Pancreas (tissue), 10 donors: ENCODE data around the gene NKIRAS1. TPM values are rescaled to one million over a fixed set of nuclear protein-coding genes. Genes with fewer than 3 reads are reported as not detected.

ENCODE experiments used
- ATAC-seq, 4 donors: fragments of 200-7000 bp; cut with Tn5 transposase; one replicate each; pipeline versions ENCODE4 v1.8.0 to v1.9.1; 2020; ENCODE audit warnings: mild to moderate bottlenecking in 4 of 4, moderate library complexity in 4 of 4
- DNase-seq, 6 donors: peaks; one replicate each; pipeline ENCODE4 v3.0.0-alpha.2; 2020
- FAIRE-seq: peaks from 2 replicates; lab custom pipeline; 2012; peaks lifted over from hg19 to GRCh38; lab: Jason Lieb, UNC
- H3K27ac ChIP-seq, 4 donors: fragments of 200-600 bp; sonication (generic); 1 replicate in 3 of 4; 2 replicates in 1 of 4; pipeline versions ENCODE4 v1.5.0 to v1.8.0; 2020
- H3K27me3 ChIP-seq, 4 donors: fragments of 200-600 bp; one replicate each; pipeline ENCODE4 v1.8.0; 2021
- H3K36me3 ChIP-seq, 3 donors: fragments of 200-600 bp; sonication (generic) in 1 of 3; one replicate each; pipeline versions ENCODE4 v1.5.0 to v1.8.0; 2020 to 2021
- H3K4me1 ChIP-seq, 3 donors: fragments of 200-600 bp; one replicate each; pipeline ENCODE4 v1.8.0; 2021
- H3K4me3 ChIP-seq, 4 donors: fragments of 200-600 bp; sonication (generic) in 2 of 4; one replicate each; pipeline versions ENCODE4 v1.5.0 to v1.8.0; 2020 to 2021
- H3K9me3 ChIP-seq, 4 donors: fragments of 200-600 bp; one replicate each; pipeline ENCODE4 v1.8.0; 2021
- CTCF ChIP-seq, 4 donors: fragments of 200-600 bp; sonication (generic) in 3 of 4; IDR thresholded peaks; one replicate each; pipeline versions ENCODE4 v1.5.0 to v1.8.0; 2021; ENCODE audit warnings: antibody characterized with exemption in 4 of 4
- WGBS, 2 donors: extraction: QIAGEN DNeasy Blood & Tissue Kit; methylation state at CpG; one replicate each; pipeline ENCODE4 v1.1.7; 2013; 5-methylcytosine and 5-hydroxymethylcytosine counted together
- intact Hi-C, 3 donors: fragments of 100-400 bp; cut with DNase I; formaldehyde crosslinking; loops; one replicate each; pipeline versions ENCODE4 v1.11.1 to v1.14.2; 2022
- polyA plus RNA-seq, 2 donors: library from polyadenylated mRNA; stranded (reverse); fragments of 200-250 nt; gene quantifications; one replicate each; pipeline ENCODE4 v1.2.3, GENCODE V29; 2013
- total RNA-seq, 6 donors: library from RNA; stranded (reverse); fragmentation: NEBNext Ultra II Directional in 4 of 6; extraction: Animal tissue kit (Norgen Biotek cat#: 25700) in 4 of 6; gene quantifications; one replicate each; pipeline versions ENCODE4 v1.2.1 to v1.2.4, GENCODE V29; 2021 to 2023
- donor health status: healthy with polysubstance abuse.
- donor health status: DM: no; HTN: no; CAD: no; lungs with moderate emphysema.
- donor health status: DM: no; HTN: no; CAD: no.
- donor health status: control.
- donor health status: control.
- donor health status: Bipolar disorder and iron deficiency.
- donor health status: DM: yes; HTN: yes; CAD: no.
- donor health status: DM: no; HTN: no; CAD: no.
- donor health status: DM: no; HTN: no; CAD: no.
- donor health status: DM: yes; HTN: yes; CAD: no.

NKIRAS1 gene
- total and polyA plus RNA-seq, 8 donors: 2.7 to 5.9 (median 3.8) TPM

GRCh38 chr3:23894254-23895061 lies 22.3 kb downstream of the NKIRAS1 start:
- H3K4me3 ChIP-seq: no peak overlapping the region
- WGBS, 2 donors: 82 to 86% methylated on average over 8 of the region's 8 CpGs
- H3K4me1 ChIP-seq: no peaks in the 10 kb centered on the region
- ATAC-seq: no peak
- no peak for FAIRE-seq
- H3K27ac ChIP-seq: no peak overlapping the region
- peaks cover 0 to 5% (median 0%) of the 10 kb centered on the region in 3 donors for H3K36me3 ChIP-seq
- no peak for DNase-seq
- H3K27me3 ChIP-seq: no peaks in the 10 kb centered on the region
- no peak for TF ChIP-seq CTCF (IDR thresholded peaks at IDR 0.05)
- no peaks in the 10 kb centered on the region for H3K9me3 ChIP-seq
- intact Hi-C loops: no loop called here

- Histone ChIP-seq H3K9me3 (no peaks in the 10 kb centered on the region), H3K27me3 (no peaks in the 10 kb centered on the region), H3K36me3 (no peaks in the 10 kb centered on the region), H3K4me1 (peaks cover 0 to 4% (median 0%) of the 10 kb centered on the region in 3 donors), H3K27ac (no peak overlapping the region), H3K4me3 (no peak overlapping the region)
- WGBS, 2 donors: 76 to 86% methylated on average over 5 of the region's 5 CpGs
- FAIRE-seq (no peak), DNase-seq (no peak), ATAC-seq (no peak)
- no peak for TF ChIP-seq CTCF (IDR thresholded peaks at IDR 0.05)
- intact Hi-C loops: no loop called here
Measured at GRCh38 chr3:23889950-23890349, 26.8 kb downstream of the NKIRAS1 start.

- DNase-seq (no peak), FAIRE-seq (no peak), ATAC-seq (peak in 1 of 4 donors; percentile 17)
- no peak for TF ChIP-seq CTCF (IDR thresholded peaks at IDR 0.05)
- H3K27me3 ChIP-seq: no peaks in the 10 kb centered on the region
- H3K4me3 ChIP-seq: no peak overlapping the region
- no peaks in the 10 kb centered on the region for H3K9me3 ChIP-seq
- no peaks in the 10 kb centered on the region for H3K36me3 ChIP-seq
- H3K27ac ChIP-seq: no peak overlapping the region
- peaks cover 0 to 4% (median 0%) of the 10 kb centered on the region in 3 donors for H3K4me1 ChIP-seq
- 83 to 89% methylated on average over 2 of the region's 2 CpGs for WGBS, 2 donors
- intact Hi-C loops: no loop called here
Measured at GRCh38 chr3:23889386-23889785, 27.4 kb downstream of the NKIRAS1 start.

- ATAC-seq (peak in 3 of 4 donors; percentile 67 to 80 (median 78)), FAIRE-seq (peak; percentile 85), DNase-seq (no peak)
- 42 to 46% methylated on average over 3 of the region's 3 CpGs for WGBS, 2 donors
- H3K4me1 ChIP-seq: peaks cover 0 to 4% (median 0%) of the 10 kb centered on the region in 3 donors
- H3K27ac ChIP-seq: no peak overlapping the region
- no peaks in the 10 kb centered on the region for H3K36me3 ChIP-seq
- no peak overlapping the region for H3K4me3 ChIP-seq
- TF ChIP-seq CTCF (IDR thresholded peaks at IDR 0.05): peak; percentile 61 to 73 (median 68)
- H3K9me3 ChIP-seq: no peaks in the 10 kb centered on the region
- intact Hi-C loops: no loop called here
- no peaks in the 10 kb centered on the region for H3K27me3 ChIP-seq
Measured at GRCh38 chr3:23888617-23889228, 28.1 kb downstream of the NKIRAS1 start.
